CD4-positive, CD25-positive, alpha-beta regulatory T cell (primary cell): ENCODE measurements around the gene OR52E2. TPM values are rescaled to one million over a fixed set of nuclear protein-coding genes. Genes with fewer than 3 reads are reported as not detected.
"Not testable (repeated sequence)": the region's sequence is repeated elsewhere in the genome, so short reads cannot be mapped to it uniquely, and the experiment has no call there.

Experiments
- ATAC-seq, 2 donors: fragments of 150-1000 bp; cut with Tn5 transposase; one replicate each; pipeline ENCODE4 v1.10.0; 2021; ENCODE audit warnings: low read depth in 2 of 2, moderate number of reproducible peaks in 2 of 2, moderate library complexity in 1 of 2
- DNase-seq, 3 donors: peaks; one replicate each; pipeline versions ENCODE4 v3.0.0 to v3.0.0-alpha.2; 2012 to 2022; ENCODE audit warnings: mixed read lengths in 1 of 3
- H3K27ac ChIP-seq: one replicate; pipeline ENCODE4 v1.7.0; 2013; ENCODE audit warnings: mild to moderate bottlenecking, low read length; ENCODE audit not compliant: insufficient read depth, poor library complexity, severe bottlenecking
- H3K27me3 ChIP-seq: one replicate; pipeline ENCODE4 v1.7.0; 2013; ENCODE audit warnings: low read length; ENCODE audit not compliant: control insufficient read depth, insufficient read depth
- H3K36me3 ChIP-seq: one replicate; pipeline ENCODE4 v1.7.0; 2013; ENCODE audit warnings: mild to moderate bottlenecking, low read length, moderate library complexity; ENCODE audit not compliant: control insufficient read depth, insufficient read depth
- H3K4me1 ChIP-seq: 2 replicates; pipeline ENCODE4 v1.7.0; 2013; ENCODE audit warnings: mild to moderate bottlenecking, low read length; ENCODE audit not compliant: insufficient read depth, control insufficient read depth, poor library complexity, severe bottlenecking
- H3K4me3 ChIP-seq: one replicate; pipeline ENCODE4 v1.7.0; 2013; ENCODE audit warnings: low read depth, mild to moderate bottlenecking, low read length, moderate library complexity
- H3K9me3 ChIP-seq, 2 experiments: 1 replicate in 1 of 2; 2 replicates in 1 of 2; pipeline ENCODE4 v1.7.0; 2013; ENCODE audit warnings: low read length in 2 of 2, mild to moderate bottlenecking in 1 of 2, moderate library complexity in 1 of 2; ENCODE audit not compliant: control insufficient read depth in 2 of 2
- H3K27ac Mint-ChIP-seq, 3 donors: one replicate each; pipeline ENCODE4 v1.8.0; 2020 to 2022; ENCODE audit warnings: mild to moderate bottlenecking in 3 of 3, mixed read lengths in 3 of 3, moderate library complexity in 2 of 3
- H3K27me3 Mint-ChIP-seq: one replicate; pipeline ENCODE4 v1.8.0; 2022; ENCODE audit warnings: mild to moderate bottlenecking, mixed read lengths
- H3K36me3 Mint-ChIP-seq: one replicate; pipeline ENCODE4 v1.8.0; 2020; ENCODE audit warnings: mixed read lengths
- H3K4me1 Mint-ChIP-seq, 4 donors: one replicate each; pipeline ENCODE4 v1.8.0; 2020 to 2022; ENCODE audit warnings: mixed read lengths in 4 of 4, mild to moderate bottlenecking in 1 of 4
- H3K4me3 Mint-ChIP-seq, 4 donors: one replicate each; pipeline ENCODE4 v1.8.0; 2020 to 2022; ENCODE audit warnings: mild to moderate bottlenecking in 4 of 4, mixed read lengths in 4 of 4, moderate library complexity in 3 of 4
- H3K9me3 Mint-ChIP-seq, 7 donors: one replicate each; pipeline ENCODE4 v1.8.0; 2020 to 2022; ENCODE audit warnings: mixed read lengths in 7 of 7, mild to moderate bottlenecking in 3 of 7, moderate library complexity in 2 of 7
- polyA plus RNA-seq, 4 donors: library from polyadenylated mRNA; unstranded; fragments of 300-500 nt; fragmentation: Illumina TruSeq; gene quantifications; one replicate each; pipeline ENCODE4 v1.2.3, GENCODE V29; 2021
- total RNA-seq: library from RNA; stranded (reverse); gene quantifications from one replicate; pipeline ENCODE4 v1.2.3, GENCODE V29; 2022

OR52E2 gene
- total and polyA plus RNA-seq, 5 donors from 2014 or later, result not detected

DNA sequence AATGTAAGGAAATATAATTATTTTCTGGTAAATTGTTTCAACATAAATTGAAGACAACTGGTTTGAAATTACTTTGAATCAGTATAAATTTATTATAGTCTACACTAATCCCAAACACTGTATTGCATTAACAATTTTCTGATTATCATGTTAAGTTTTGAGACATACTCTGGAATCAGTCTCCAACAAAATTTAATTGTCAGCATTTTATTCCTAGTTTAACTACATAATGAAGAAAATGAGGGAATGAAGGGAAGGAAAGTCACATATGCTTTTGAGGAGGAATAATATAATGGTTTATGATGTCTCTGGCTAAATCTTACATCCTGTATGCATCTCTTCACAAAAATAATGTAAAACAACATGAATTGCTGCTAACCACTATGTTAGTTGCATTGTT lies 24.2 kb upstream of the OR52E2 start:
- DNase-seq (no peak), ATAC-seq (no peak)
- Mint-ChIP-seq H3K27ac (no peak overlapping the region), H3K4me3 (no peak overlapping the region), H3K36me3 (no peaks in the 10 kb centered on the region), H3K4me1 (no peaks in the 10 kb centered on the region), H3K9me3 (peaks cover 0 to 6% (median 0%) of the 10 kb centered on the region in 7 donors), H3K27me3 (peaks cover 4% of the 10 kb centered on the region)
- H3K4me3 ChIP-seq, result no peak overlapping the region
- H3K27ac ChIP-seq, result no peak overlapping the region
- H3K9me3 ChIP-seq, result no peaks in the 10 kb centered on the region
- H3K36me3 ChIP-seq, result no peaks in the 10 kb centered on the region
- no peaks in the 10 kb centered on the region for H3K27me3 ChIP-seq
- H3K4me1 ChIP-seq, result no peaks in the 10 kb centered on the region

DNA sequence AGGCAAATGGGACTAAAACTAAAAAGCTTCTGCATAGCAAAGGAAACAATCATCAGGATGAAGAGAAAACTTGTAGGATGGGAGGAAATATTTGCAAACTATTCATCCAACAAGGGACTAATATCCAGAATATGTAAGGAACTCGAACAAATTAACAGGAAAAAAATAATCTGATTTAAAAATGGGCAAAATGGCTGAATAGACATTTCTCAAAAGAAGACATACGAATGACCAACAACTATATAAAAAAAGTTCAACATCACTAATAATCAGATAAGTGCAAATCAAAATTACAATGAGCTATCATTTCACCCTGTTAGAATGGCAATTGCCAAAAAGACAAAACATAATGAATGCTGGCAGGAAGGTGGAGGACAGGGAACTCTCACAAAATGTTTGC lies 22.0 kb upstream of the OR52E2 start:
- no peaks in the 10 kb centered on the region for H3K27me3 ChIP-seq
- H3K4me1 Mint-ChIP-seq, result no peaks in the 10 kb centered on the region
- H3K4me3 ChIP-seq, result no peak overlapping the region
- peaks cover 4% of the 10 kb centered on the region for H3K27me3 Mint-ChIP-seq
- H3K9me3 ChIP-seq, result no peaks in the 10 kb centered on the region
- no peak for DNase-seq
- H3K9me3 Mint-ChIP-seq, result peaks cover 0 to 3% (median 0%) of the 10 kb centered on the region in 7 donors
- H3K27ac ChIP-seq, result no peak overlapping the region
- ATAC-seq, result no peak
- no peaks in the 10 kb centered on the region for H3K4me1 ChIP-seq
- H3K27ac Mint-ChIP-seq, result no peak overlapping the region
- H3K36me3 ChIP-seq, result no peaks in the 10 kb centered on the region
- H3K4me3 Mint-ChIP-seq, result no peak overlapping the region
- no peaks in the 10 kb centered on the region for H3K36me3 Mint-ChIP-seq

DNA sequence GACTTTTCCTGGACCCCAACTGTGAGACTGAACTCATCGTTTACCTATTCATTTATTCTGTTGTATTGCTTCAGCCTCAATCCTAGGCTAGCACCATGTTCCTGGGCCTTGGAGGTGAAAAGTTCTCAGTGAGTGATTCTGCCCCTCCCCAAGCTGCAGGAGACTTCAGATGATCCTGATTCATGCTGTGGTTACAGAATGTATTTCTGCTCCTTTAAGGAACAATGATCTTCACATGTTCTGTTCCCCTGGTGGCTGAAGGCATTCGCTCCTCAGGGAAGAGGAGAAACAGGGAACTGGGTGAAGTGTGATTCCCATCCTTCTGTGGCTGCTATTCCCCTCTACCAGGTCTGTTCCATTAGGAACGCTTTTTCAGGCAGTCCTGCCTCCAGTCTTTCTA lies 12.4 kb upstream of the OR52E2 start:
- Mint-ChIP-seq H3K36me3 (no peaks in the 10 kb centered on the region), H3K4me3 (no peak overlapping the region), H3K9me3 (peaks cover 0 to 3% (median 0%) of the 10 kb centered on the region in 7 donors), H3K27ac (no peak overlapping the region), H3K27me3 (no peaks in the 10 kb centered on the region), H3K4me1 (no peaks in the 10 kb centered on the region)
- DNase-seq, result no peak
- no peak overlapping the region for H3K4me3 ChIP-seq
- no peaks in the 10 kb centered on the region for H3K36me3 ChIP-seq
- H3K9me3 ChIP-seq, result no peaks in the 10 kb centered on the region
- no peak for ATAC-seq
- no peaks in the 10 kb centered on the region for H3K27me3 ChIP-seq
- no peak overlapping the region for H3K27ac ChIP-seq
- H3K4me1 ChIP-seq, result no peaks in the 10 kb centered on the region

DNA sequence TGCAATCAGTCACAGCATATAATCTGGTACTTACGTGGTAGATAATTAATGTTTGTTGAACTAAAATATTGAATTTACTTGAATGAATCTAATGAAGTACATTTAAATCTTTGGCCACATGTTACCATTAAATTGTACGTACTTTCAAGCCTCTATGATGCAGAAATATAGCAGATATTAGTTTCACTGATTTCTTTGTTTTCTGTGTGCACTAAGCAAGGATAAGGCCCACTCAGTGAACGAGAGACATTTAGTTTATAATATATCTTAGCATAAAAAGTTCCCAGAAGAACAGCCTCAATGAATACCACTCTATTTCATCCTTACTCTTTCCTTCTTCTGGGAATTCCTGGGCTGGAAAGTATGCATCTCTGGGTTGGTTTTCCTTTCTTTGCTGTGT lies 9.8 kb upstream of the OR52E2 start, which contains the start of gene OR52E1:
TSS of gene OR52E1 (plus strand) at position 301 of the 400 bp plus-strand sequence.
- DNase-seq (no peak), ATAC-seq (no peak)
- H3K27me3 Mint-ChIP-seq, result no peaks in the 10 kb centered on the region
- H3K27ac Mint-ChIP-seq, result no peak within 1 kb of the TSS
- Histone ChIP-seq H3K27ac (no peak within 1 kb of the TSS), H3K4me1 (no peaks in the 10 kb centered on the region), H3K4me3 (no peak within 1 kb of the TSS), H3K27me3 (no peaks in the 10 kb centered on the region), H3K36me3 (no peaks in the 10 kb centered on the region), H3K9me3 (no peaks in the 10 kb centered on the region)
- peaks cover 0 to 3% (median 0%) of the 10 kb centered on the region in 7 donors for H3K9me3 Mint-ChIP-seq
- H3K4me3 Mint-ChIP-seq, result no peak within 1 kb of the TSS
- H3K36me3 Mint-ChIP-seq, result no peaks in the 10 kb centered on the region
- no peaks in the 10 kb centered on the region for H3K4me1 Mint-ChIP-seq

DNA sequence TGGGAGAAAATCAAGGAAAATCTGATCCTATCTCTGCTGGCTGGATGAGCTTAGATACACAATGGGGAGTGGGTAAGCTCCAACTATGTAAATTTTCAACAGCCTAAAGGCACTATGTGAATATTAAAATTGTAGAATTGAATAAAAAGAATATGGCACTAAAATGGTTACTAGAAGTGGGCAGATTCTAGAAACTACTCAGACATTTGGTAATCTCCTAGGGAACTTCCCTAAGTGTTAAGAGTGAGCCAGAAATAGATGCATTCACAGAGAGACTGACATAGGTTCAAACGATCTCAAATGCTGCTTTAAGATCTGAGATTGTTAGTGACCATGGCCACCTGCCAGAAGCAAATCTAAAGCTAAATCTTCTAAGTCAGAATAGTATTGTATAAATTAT lies 5.6 kb upstream of the OR52E2 start:
- no peak overlapping the region for H3K27ac Mint-ChIP-seq

DNA sequence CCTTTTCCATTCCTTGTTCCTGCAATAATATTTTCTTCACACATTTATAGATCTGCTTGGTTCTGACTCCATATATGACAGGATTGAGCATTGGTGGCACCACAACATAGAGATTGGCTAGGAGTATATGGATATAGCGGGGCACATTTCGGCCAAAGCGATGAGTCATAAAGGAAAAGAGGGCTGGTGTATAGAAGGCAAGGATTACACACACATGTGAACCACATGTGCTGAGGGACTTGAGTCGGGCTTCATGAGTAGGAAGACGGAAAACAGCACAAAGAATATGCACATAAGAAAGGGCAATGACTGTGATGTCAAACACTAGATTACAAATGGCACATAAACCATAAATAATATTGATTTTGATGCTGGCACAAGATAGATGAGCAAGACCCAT lies 748 bp downstream of the OR52E2 start:
- not testable (repeated sequence) for H3K4me1 ChIP-seq, H3K4me3 ChIP-seq, H3K27ac ChIP-seq, H3K27me3 ChIP-seq, ATAC-seq, H3K9me3 ChIP-seq, H3K36me3 Mint-ChIP-seq, H3K9me3 Mint-ChIP-seq, H3K4me1 Mint-ChIP-seq, H3K36me3 ChIP-seq, H3K27ac Mint-ChIP-seq, DNase-seq, H3K27me3 Mint-ChIP-seq, H3K4me3 Mint-ChIP-seq

More for the DNA sequence above, 5.6 kb upstream of the OR52E2 start:
- Mint-ChIP-seq H3K4me3 (no peak overlapping the region), H3K4me1 (no peaks in the 10 kb centered on the region), H3K9me3 (peaks cover 0 to 2% (median 0%) of the 10 kb centered on the region in 7 donors), H3K27me3 (no peaks in the 10 kb centered on the region), H3K36me3 (no peaks in the 10 kb centered on the region)
- H3K9me3 ChIP-seq, result no peaks in the 10 kb centered on the region
- H3K4me1 ChIP-seq, result no peaks in the 10 kb centered on the region
- DNase-seq, result no peak
- H3K27ac ChIP-seq, result no peak overlapping the region
- no peak overlapping the region for H3K4me3 ChIP-seq
- no peak for ATAC-seq
- H3K36me3 ChIP-seq, result no peaks in the 10 kb centered on the region
- no peaks in the 10 kb centered on the region for H3K27me3 ChIP-seq

DNA sequence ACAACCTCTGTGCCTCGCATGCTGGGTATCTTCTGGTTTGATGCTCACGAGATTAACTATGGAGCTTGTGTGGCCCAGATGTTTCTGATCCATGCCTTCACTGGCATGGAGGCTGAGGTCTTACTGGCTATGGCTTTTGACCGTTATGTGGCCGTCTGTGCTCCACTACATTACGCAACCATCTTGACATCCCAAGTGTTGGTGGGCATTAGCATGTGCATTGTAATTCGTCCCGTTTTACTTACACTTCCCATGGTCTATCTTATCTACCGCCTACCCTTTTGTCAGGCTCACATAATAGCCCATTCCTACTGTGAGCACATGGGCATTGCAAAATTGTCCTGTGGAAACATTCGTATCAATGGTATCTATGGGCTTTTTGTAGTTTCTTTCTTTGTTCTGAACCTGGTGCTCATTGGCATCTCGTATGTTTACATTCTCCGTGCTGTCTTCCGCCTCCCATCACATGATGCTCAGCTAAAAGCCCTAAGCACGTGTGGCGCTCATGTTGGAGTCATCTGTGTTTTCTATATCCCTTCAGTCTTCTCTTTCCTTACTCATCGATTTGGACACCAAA lies 12.6 kb downstream of the OR52E2 start:
- H3K27ac Mint-ChIP-seq, result no peak overlapping the region
- H3K4me1 Mint-ChIP-seq, result no peaks in the 10 kb centered on the region
- Histone ChIP-seq H3K4me3 (no peak overlapping the region), H3K27me3 (no peaks in the 10 kb centered on the region), H3K27ac (no peak overlapping the region), H3K9me3 (no peaks in the 10 kb centered on the region), H3K4me1 (no peaks in the 10 kb centered on the region), H3K36me3 (no peaks in the 10 kb centered on the region)
- no peaks in the 10 kb centered on the region for H3K27me3 Mint-ChIP-seq
- ATAC-seq (no peak), DNase-seq (no peak)
- H3K36me3 Mint-ChIP-seq, result no peaks in the 10 kb centered on the region
- peaks cover 0 to 7% (median 0%) of the 10 kb centered on the region in 7 donors for H3K9me3 Mint-ChIP-seq
- H3K4me3 Mint-ChIP-seq, result no peak overlapping the region

DNA sequence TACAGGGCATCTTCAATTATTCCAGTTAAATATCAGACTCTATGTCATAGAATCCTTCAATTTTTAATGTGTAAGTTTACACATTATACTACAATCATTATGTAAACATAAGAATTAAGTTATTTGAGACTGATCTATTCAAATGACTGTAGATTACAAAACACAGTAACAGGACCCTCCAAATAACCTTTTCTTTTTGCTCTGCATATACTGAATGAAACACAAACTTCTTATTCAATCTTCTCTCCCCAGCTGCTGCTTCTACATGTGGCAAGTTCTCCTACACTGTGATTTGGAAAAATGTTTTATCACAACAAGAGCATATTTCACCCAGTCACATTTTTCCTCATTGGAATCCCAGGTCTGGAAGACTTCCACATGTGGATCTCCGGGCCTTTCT lies 13.2 kb downstream of the OR52E2 start, which contains the start of gene OR52J3:
TSS of gene OR52J3 (plus strand) at position 301 of the 400 bp plus-strand sequence. CDS start at position 301, 0 bp downstream.
- no peak within 1 kb of the TSS for H3K4me3 Mint-ChIP-seq
- no peak for DNase-seq
- H3K4me1 Mint-ChIP-seq, result no peaks in the 10 kb centered on the region
- Histone ChIP-seq H3K36me3 (no peaks in the 10 kb centered on the region), H3K27ac (no peak within 1 kb of the TSS), H3K4me3 (no peak within 1 kb of the TSS), H3K4me1 (no peaks in the 10 kb centered on the region), H3K9me3 (no peaks in the 10 kb centered on the region), H3K27me3 (no peaks in the 10 kb centered on the region)
- no peaks in the 10 kb centered on the region for H3K36me3 Mint-ChIP-seq
- no peak within 1 kb of the TSS for H3K27ac Mint-ChIP-seq
- H3K27me3 Mint-ChIP-seq, result no peaks in the 10 kb centered on the region
- ATAC-seq, result no peak
- H3K9me3 Mint-ChIP-seq, result peaks cover 0 to 7% (median 0%) of the 10 kb centered on the region in 7 donors
